ENCODE results near the gene NR2C1. TPM values are rescaled to one million over a fixed set of nuclear protein-coding genes. Genes with fewer than 3 reads are reported as not detected.

The NR2C1 gene
- total RNA-seq, 1 experiment from 2014 or later: 33.7 TPM

GRCh38 chr12:95054206-95054605 is 19.2 kb downstream of the NR2C1 start:
- no peak for ATAC-seq

More at GRCh38 chr12:95054206-95054605, 19.2 kb downstream of the NR2C1 start:
- Histone ChIP-seq H2AFZ (ENCODE audit: low read depth, low read length, poor library complexity, severe bottlenecking) (no peak overlapping the region), H3K9me3 (ENCODE audit: control insufficient read depth in 1 of 2, insufficient read depth in 1 of 2, low read depth in 1 of 2, low read length in 2 of 2) (no peaks in the 10 kb centered on the region), H3K4me3 (replicated peaks in 1 of 2; ENCODE audit: low read depth in 1 of 2, low read length in 2 of 2) (no peak overlapping the region), H3K4me2 (ENCODE audit: low read length) (no peak overlapping the region), H3K27ac (ENCODE audit: low read depth, low read length) (no peak overlapping the region), H3K9me2 (ENCODE audit: insufficient read depth) (no peaks in the 10 kb centered on the region), H3K79me2 (ENCODE audit: insufficient read depth, low read length) (no peaks in the 10 kb centered on the region), H4K20me1 (ENCODE audit: insufficient read depth) (peaks cover 4% of the 10 kb centered on the region; the same call in 1 of the 2 replicates), H3K36me3 (ENCODE audit: control insufficient read depth in 1 of 2, insufficient read depth in 2 of 2, low read length in 2 of 2) (peaks cover 24 to 34% of the 10 kb centered on the region in 2 experiments), H3K4me1 (ENCODE audit: control insufficient read depth in 1 of 2, insufficient read depth in 2 of 2, low read length in 2 of 2) (no peaks in the 10 kb centered on the region), H3K9ac (ENCODE audit: low read length) (no peak overlapping the region), H3K27me3 (ENCODE audit: insufficient read depth, low read length) (no peaks in the 10 kb centered on the region)
- RAD21 ChIA-PET (ENCODE audit: low non-redundant PET in 1 of 2, low total read pairs in 2 of 2, uncharacterized antibody in 2 of 2, unreplicated experiment in 2 of 2): interaction anchor here in 1 of 2 experiments (0.7 kb wide), 1 partner anchor 280 kb away, joined by 5 read pairs; no protein-coding TSS in a partner anchor
- CTCF ChIA-PET: no interaction called here
- intact Hi-C loops (cut with micrococcal nuclease): no loop called here
- no TSS peak for BruUV-seq (replicated peaks)
- TF ChIP-seq EZH2 (IDR thresholded peaks at IDR 0.05): no peak
- TF ChIP-seq ATF3 (IDR thresholded peaks at IDR 0.05): no peak
- TF ChIP-seq ZFX (IDR thresholded peaks at IDR 0.05): no peak
- no peak for TF ChIP-seq YY1 (IDR thresholded peaks at IDR 0.05; ENCODE audit: extremely low read depth, insufficient replicate concordance, low read depth, low read length)
- no peak for TF ChIP-seq FOSL1 (IDR thresholded peaks at IDR 0.05; ENCODE audit: low read depth)
- no peak for TF ChIP-seq POLR2AphosphoS5 (IDR thresholded peaks at IDR 0.05; ENCODE audit: low read depth, low read length)
- TF ChIP-seq CTCF (IDR thresholded peaks at IDR 0.05 in 2 of 3, conservative IDR thresholded peaks at IDR 0.05 in 1 of 3; ENCODE audit: borderline replicate concordance in 1 of 3, insufficient read depth in 1 of 3, low read depth in 2 of 3, low read length in 2 of 3): no peak
- TF ChIP-seq CBX3 (IDR thresholded peaks at IDR 0.05; ENCODE audit: low read depth): no peak
- TF ChIP-seq SIN3A (IDR thresholded peaks at IDR 0.05; ENCODE audit: low read depth): no peak
- no peak for TF ChIP-seq SRF (IDR thresholded peaks at IDR 0.05; ENCODE audit: low read depth)
- TF ChIP-seq TCF7L2 (IDR thresholded peaks at IDR 0.05; ENCODE audit: borderline replicate concordance, extremely low read depth, insufficient read depth, insufficient read length): no peak
- no peak for TF ChIP-seq EZH2phosphoT487 (IDR thresholded peaks at IDR 0.05; ENCODE audit: borderline replicate concordance)
- TF ChIP-seq EGR1 (IDR thresholded peaks at IDR 0.05; ENCODE audit: low read depth): no peak
- TF ChIP-seq ELF1 (IDR thresholded peaks at IDR 0.05; ENCODE audit: borderline replicate concordance, low read depth): no peak
- no peak for DNase-seq (ENCODE audit: low read depth, low spot score)
- POLR2A ChIA-PET: no interaction called here
